GM19463 (cell line): ENCODE measurements around the gene OR7E24.
"Not testable (repeated sequence)": the region's sequence is repeated elsewhere in the genome, so short reads cannot be mapped to it uniquely, and the experiment has no call there.

Source experiments
- ATAC-seq: cut with Tn5 transposase; IDR thresholded peaks from one replicate; pipeline ENCODE4 v1.9.1; 2021; ENCODE audit warnings: mild to moderate bottlenecking, moderate library complexity; ENCODE audit not compliant: unreplicated experiment

Gene OR7E24

GRCh38 chr19:9250630-9251029 lies at the start of gene OR7E24:
OR7E24 (plus strand) TSS chr19:9250930; CDS start chr19:9251044, 114 bp downstream.
- ATAC-seq, result no peak

- no peak for ATAC-seq
Measured at GRCh38 chr19:9205501-9206113, 45.1 kb upstream of the OR7E24 start.

GRCh38 chr19:9219489-9219888 lies 31.2 kb upstream of the OR7E24 start, which contains the start of gene OR7D4:
OR7D4 (minus strand) TSS chr19:9219589; CDS start chr19:9214837, 4,752 bp downstream.
- no peak for ATAC-seq

GRCh38 chr19:9251236-9251635 lies 506 bp downstream of the OR7E24 start:
- ATAC-seq, result no peak

GRCh38 chr19:9283485-9283884 lies 32.8 kb downstream of the OR7E24 start:
- ATAC-seq, result not testable (repeated sequence)

- ATAC-seq, result no peak
Measured at GRCh38 chr19:9289231-9289884, 38.6 kb downstream of the OR7E24 start.

GRCh38 chr19:9295411-9295849 lies 44.7 kb downstream of the OR7E24 start:
- ATAC-seq, result no peak

GRCh38 chr19:9296336-9296735 lies 45.6 kb downstream of the OR7E24 start:
- ATAC-seq, result no peak
